SK-N-SH (cell line): Measurements from ENCODE around the gene AKT2. TPM values are rescaled to one million over a fixed set of nuclear protein-coding genes. Genes with fewer than 3 reads are reported as not detected.

Source experiments
- CTCF ChIA-PET: fragments of 300-600, 350-600 bp; formaldehyde crosslinking; extraction: SDS; loops from one replicate; lab custom pipeline; 2021; lab: Yijun Ruan, JAX
- POLR2A ChIA-PET: fragments of 350-600 bp; sonication (Branson Sonifier 250); formaldehyde crosslinking; extraction: SDS; loops from one replicate; lab custom pipeline; 2020; ENCODE audit warnings: antibody characterized with exemption, inconsistent platforms; lab: Yijun Ruan, JAX
- DNase-seq: peaks from one replicate; pipeline ENCODE4 v3.0.0; 2012
- H2AFZ ChIP-seq: fragments of 200-600 bp; sonication (generic); 2 replicates; pipeline ENCODE4 v1.8.1; 2016; ENCODE audit warnings: antibody characterized with exemption, mild to moderate bottlenecking, low read depth
- H3F3A ChIP-seq: fragments of 200-600 bp; sonication (generic); replicated peaks from 2 replicates; pipeline ENCODE3; 2016; ENCODE audit warnings: antibody characterized with exemption, mild to moderate bottlenecking; ENCODE audit not compliant: insufficient read depth
- H3K27ac ChIP-seq, 2 experiments: fragments of 200-500 bp in 1 of 2; fragments of 200-600 bp in 1 of 2; sonication (Bioruptor generic) in 1 of 2; sonication (generic), shearing (Covaris generic) in 1 of 2; 2 replicates each; pipeline versions ENCODE4 v1.5.1 to v1.6.1; 2014 to 2016; ENCODE audit warnings: low read depth in 2 of 2, inconsistent platforms in 1 of 2, low read length in 1 of 2, mild to moderate bottlenecking in 1 of 2, mixed read lengths in 1 of 2
- H3K27me3 ChIP-seq: fragments of 200-600 bp; sonication (generic), shearing (Covaris generic); 2 replicates; pipeline ENCODE4 v1.6.1; 2016; ENCODE audit warnings: mixed run types; ENCODE audit not compliant: insufficient read depth
- H3K36me3 ChIP-seq, 2 experiments: fragments of 200-500 bp in 1 of 2; fragments of 200-600 bp in 1 of 2; sonication (Bioruptor generic) in 1 of 2; sonication (generic) in 1 of 2; replicated peaks in 1 of 2; 2 replicates each; pipeline versions ENCODE3 to v1.5.1; 2014 to 2016; ENCODE audit warnings: low read length in 1 of 2, mild to moderate bottlenecking in 1 of 2; ENCODE audit not compliant: insufficient read depth in 2 of 2, control insufficient read depth in 1 of 2
- H3K4me1 ChIP-seq, 2 experiments: fragments of 200-500 bp in 1 of 2; fragments of 200-600 bp in 1 of 2; sonication (Bioruptor generic) in 1 of 2; sonication (generic), shearing (Covaris generic) in 1 of 2; 2 replicates each; pipeline versions ENCODE4 v1.5.1 to v1.6.1; 2014 to 2016; ENCODE audit warnings: low read depth in 1 of 2, low read length in 1 of 2, mixed run types in 1 of 2; ENCODE audit not compliant: insufficient read depth in 2 of 2, control insufficient read depth in 1 of 2
- H3K4me2 ChIP-seq: fragments of 200-600 bp; sonication (generic), shearing (Covaris generic); 2 replicates; pipeline ENCODE4 v1.6.1; 2017; ENCODE audit warnings: mixed run types
- H3K4me3 ChIP-seq, 2 experiments: fragments of 200-500 bp in 1 of 2; fragments of 200-600 bp in 1 of 2; sonication (Bioruptor generic) in 1 of 2; sonication (generic), shearing (Covaris generic) in 1 of 2; 2 replicates each; pipeline versions ENCODE4 v1.5.1 to v1.8.1; 2014 to 2016; ENCODE audit warnings: low read depth in 2 of 2, inconsistent platforms in 1 of 2, low read length in 1 of 2, mild to moderate bottlenecking in 1 of 2, mixed read lengths in 1 of 2, moderate library complexity in 1 of 2
- H3K79me2 ChIP-seq: fragments of 200-600 bp; sonication (generic); 2 replicates; pipeline ENCODE4 v1.8.1; 2017; ENCODE audit warnings: mild to moderate bottlenecking; ENCODE audit not compliant: insufficient read depth
- H3K9ac ChIP-seq: fragments of 200-600 bp; sonication (generic); 2 replicates; pipeline ENCODE4 v1.6.1; 2017; ENCODE audit warnings: mixed run types
- H3K9me2 ChIP-seq: fragments of 200-600 bp; sonication (generic); 2 replicates; pipeline ENCODE4 v1.6.1; 2017; ENCODE audit warnings: mixed run types
- H3K9me3 ChIP-seq: fragments of 200-600 bp; sonication (generic); 2 replicates; pipeline ENCODE4 v1.6.1; 2017; ENCODE audit warnings: mixed run types, mild to moderate bottlenecking, moderate library complexity
- H4K20me1 ChIP-seq: fragments of 200-600 bp; sonication (generic); 2 replicates; pipeline ENCODE4 v1.6.1; 2017; ENCODE audit warnings: mild to moderate bottlenecking, mixed run types; ENCODE audit not compliant: insufficient read depth
- CHD2 ChIP-seq: fragments of 150-350 bp; IDR thresholded peaks from 2 replicates; pipeline ENCODE4 v1.6.1; 2018; ENCODE audit warnings: low read length; ENCODE audit not compliant: partially characterized antibody
- EP300 ChIP-seq, 2 experiments: IDR thresholded peaks; 2 replicates each; pipeline versions ENCODE4 v1.4.0 to v1.6.1; 2012; ENCODE audit warnings: borderline replicate concordance in 1 of 2, low read depth in 1 of 2, low read length in 1 of 2
- FOSL2 ChIP-seq: IDR thresholded peaks from 2 replicates; pipeline ENCODE4 v1.4.0; 2012; ENCODE audit warnings: low read depth, mild to moderate bottlenecking, moderate library complexity, borderline replicate concordance
- MEF2A ChIP-seq: IDR thresholded peaks from 2 replicates; pipeline ENCODE4 v1.4.0; 2012; ENCODE audit warnings: low read depth, borderline replicate concordance
- MXI1 ChIP-seq: IDR thresholded peaks from 2 replicates; pipeline ENCODE4 v1.6.1; 2012; ENCODE audit warnings: mild to moderate bottlenecking, low read depth, low read length, improper control_type of control experiment
- NRF1 ChIP-seq: IDR thresholded peaks from 2 replicates; pipeline ENCODE4 v1.6.1; 2012; ENCODE audit warnings: low read depth, mild to moderate bottlenecking, low read length
- RAD21 ChIP-seq: IDR thresholded peaks from 2 replicates; pipeline ENCODE4 v1.6.1; 2012; ENCODE audit warnings: mild to moderate bottlenecking, low read length
- RCOR1 ChIP-seq: fragments of 150-350 bp; IDR thresholded peaks from 2 replicates; pipeline ENCODE4 v1.6.1; 2017; ENCODE audit warnings: antibody characterized with exemption, low read length
- TAF1 ChIP-seq: IDR thresholded peaks from 2 replicates; pipeline ENCODE4 v1.6.1; 2012; ENCODE audit warnings: low read depth, mild to moderate bottlenecking, low read length, moderate library complexity, borderline replicate concordance
- YY1 ChIP-seq: IDR thresholded peaks from 2 replicates; pipeline ENCODE4 v1.4.0; 2012; ENCODE audit warnings: low read depth, mild to moderate bottlenecking
- ZBTB33 ChIP-seq: IDR thresholded peaks from 2 replicates; pipeline ENCODE4 v1.4.0; 2012; ENCODE audit warnings: low read depth, borderline replicate concordance
- WGBS: methylation state at CpG from one replicate; pipeline ENCODE4 v1.1.6; 2017; ENCODE audit warnings: low lambda C conversion rate; 5-methylcytosine and 5-hydroxymethylcytosine counted together
- polyA plus RNA-seq, 3 experiments: library from polyadenylated mRNA; depleted of rRNA; stranded (reverse); fragments of >200 nt; gene quantifications; 2 replicates each; pipeline ENCODE4 v1.2.3, GENCODE V29; 2012
- TF ChIP-seq, protein P1 (sequence below): fragments of 150-350 bp; IDR thresholded peaks from 2 replicates; pipeline ENCODE4 v1.6.1; 2017; ENCODE audit warnings: antibody characterized with exemption, low read length, low read depth, borderline replicate concordance
- TF ChIP-seq, protein P2 (sequence below): fragments of 150-350 bp; IDR thresholded peaks from 2 replicates; pipeline ENCODE4 v1.6.1; 2016; ENCODE audit warnings: mild to moderate bottlenecking, low read depth, low read length
- TF ChIP-seq, protein P3 (sequence below): IDR thresholded peaks from 2 replicates; pipeline ENCODE4 v1.4.0; 2012; ENCODE audit warnings: low read depth

The AKT2 gene
- polyA plus RNA-seq, 1 of the 3 experiments (the other 2 are of a cell fraction) = 99.8 TPM

GRCh38 chr19:40312533-40312932 lies 27.4 kb upstream of the AKT2 start:
- Histone ChIP-seq H3K36me3 (peaks cover 0 to 5% of the 10 kb centered on the region in 2 experiments), H3K79me2 (no peaks in the 10 kb centered on the region), H3K27me3 (no peaks in the 10 kb centered on the region), H3K27ac (no peak overlapping the region), H3K9ac (no peak overlapping the region), H4K20me1 (no peaks in the 10 kb centered on the region), H3K4me2 (no peak overlapping the region), H3K9me2 (no peaks in the 10 kb centered on the region), H3K9me3 (no peaks in the 10 kb centered on the region), H3F3A (no peaks in the 10 kb centered on the region)
- CTCF ChIA-PET = no interaction called here
- DNase-seq = no peak
- POLR2A ChIA-PET = no interaction called here
- no peak for TF ChIP-seq RAD21
- TF ChIP-seq, protein P1, sequence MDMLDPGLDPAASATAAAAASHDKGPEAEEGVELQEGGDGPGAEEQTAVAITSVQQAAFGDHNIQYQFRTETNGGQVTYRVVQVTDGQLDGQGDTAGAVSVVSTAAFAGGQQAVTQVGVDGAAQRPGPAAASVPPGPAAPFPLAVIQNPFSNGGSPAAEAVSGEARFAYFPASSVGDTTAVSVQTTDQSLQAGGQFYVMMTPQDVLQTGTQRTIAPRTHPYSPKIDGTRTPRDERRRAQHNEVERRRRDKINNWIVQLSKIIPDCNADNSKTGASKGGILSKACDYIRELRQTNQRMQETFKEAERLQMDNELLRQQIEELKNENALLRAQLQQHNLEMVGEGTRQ = no peak
- TF ChIP-seq NRF1 = no peak
- no peak for TF ChIP-seq MXI1
- no peak for TF ChIP-seq MEF2A
- no peak for TF ChIP-seq RCOR1
- no peak for TF ChIP-seq FOSL2
- no peak for TF ChIP-seq ZBTB33
- TF ChIP-seq CHD2 = no peak
- no peak for TF ChIP-seq YY1
- no peak for TF ChIP-seq TAF1
- TF ChIP-seq, protein P2, sequence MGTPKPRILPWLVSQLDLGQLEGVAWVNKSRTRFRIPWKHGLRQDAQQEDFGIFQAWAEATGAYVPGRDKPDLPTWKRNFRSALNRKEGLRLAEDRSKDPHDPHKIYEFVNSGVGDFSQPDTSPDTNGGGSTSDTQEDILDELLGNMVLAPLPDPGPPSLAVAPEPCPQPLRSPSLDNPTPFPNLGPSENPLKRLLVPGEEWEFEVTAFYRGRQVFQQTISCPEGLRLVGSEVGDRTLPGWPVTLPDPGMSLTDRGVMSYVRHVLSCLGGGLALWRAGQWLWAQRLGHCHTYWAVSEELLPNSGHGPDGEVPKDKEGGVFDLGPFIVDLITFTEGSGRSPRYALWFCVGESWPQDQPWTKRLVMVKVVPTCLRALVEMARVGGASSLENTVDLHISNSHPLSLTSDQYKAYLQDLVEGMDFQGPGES = no peak
- TF ChIP-seq EP300 (IDR thresholded peaks at IDR 0.05; ENCODE audit: borderline replicate concordance in 1 of 2, low read depth in 1 of 2, low read length in 1 of 2) = no peak
- TF ChIP-seq, protein P3, sequence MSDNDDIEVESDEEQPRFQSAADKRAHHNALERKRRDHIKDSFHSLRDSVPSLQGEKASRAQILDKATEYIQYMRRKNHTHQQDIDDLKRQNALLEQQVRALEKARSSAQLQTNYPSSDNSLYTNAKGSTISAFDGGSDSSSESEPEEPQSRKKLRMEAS = no peak
- TF ChIP-seq, all 33 proteins: peak for 0
- Histone ChIP-seq H2AFZ (no peak overlapping the region), H3K4me3 (no peak overlapping the region), H3K4me1 (peaks cover 0 to 5% of the 10 kb centered on the region in 2 experiments; a peak in 1 of 4 replicates)
- 90% methylated on average over 2 of the region's 2 CpGs for WGBS
